Embryonic facial prominence (tissue), 1 donor: Measurements from ENCODE around the gene PAK1.

ENCODE experiments used
- DNase-seq: peaks from one replicate; pipeline ENCODE4 v3.0.0-alpha.2; 2016; ENCODE audit errors: extremely low spot score

Gene PAK1

DNA sequence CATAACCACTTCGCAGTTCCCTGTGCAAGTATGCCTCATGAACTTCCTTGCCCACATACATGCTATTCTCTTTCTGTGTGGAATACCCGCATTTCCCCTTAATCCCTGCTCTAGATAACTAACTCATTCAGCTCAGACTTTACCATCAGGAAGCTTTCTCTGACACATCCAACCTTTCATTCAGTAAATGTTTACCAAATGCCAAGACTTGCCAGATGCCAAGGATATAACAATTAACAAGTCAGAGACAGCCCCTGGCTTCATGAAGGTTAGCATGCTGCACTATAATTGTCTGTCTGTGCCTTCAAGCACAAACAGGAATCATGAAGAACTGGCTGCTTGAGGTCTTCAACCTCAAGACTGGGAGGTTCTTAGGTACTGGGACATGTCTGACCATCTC lies 101.2 kb downstream of the PAK1 start:
- DNase-seq = no peak

DNA sequence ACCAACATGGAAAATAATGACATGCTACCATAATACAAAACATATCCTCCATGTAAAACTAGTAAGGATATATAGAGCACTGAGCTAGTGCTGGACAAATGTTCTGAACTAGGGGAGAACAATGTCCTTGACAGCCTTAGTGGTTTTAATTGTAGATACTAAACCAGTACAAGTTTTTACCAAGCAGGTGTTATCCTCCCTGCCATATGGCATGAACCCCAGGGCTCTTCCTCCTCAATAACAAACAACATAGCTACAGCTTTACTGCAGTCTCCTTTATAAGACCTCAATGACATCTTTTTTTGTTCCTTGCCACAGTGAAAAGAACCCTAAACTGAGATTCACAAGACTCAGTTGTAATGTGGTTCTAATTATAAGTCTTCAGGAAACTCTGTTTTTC lies 102.2 kb downstream of the PAK1 start:
- DNase-seq = no peak

DNA sequence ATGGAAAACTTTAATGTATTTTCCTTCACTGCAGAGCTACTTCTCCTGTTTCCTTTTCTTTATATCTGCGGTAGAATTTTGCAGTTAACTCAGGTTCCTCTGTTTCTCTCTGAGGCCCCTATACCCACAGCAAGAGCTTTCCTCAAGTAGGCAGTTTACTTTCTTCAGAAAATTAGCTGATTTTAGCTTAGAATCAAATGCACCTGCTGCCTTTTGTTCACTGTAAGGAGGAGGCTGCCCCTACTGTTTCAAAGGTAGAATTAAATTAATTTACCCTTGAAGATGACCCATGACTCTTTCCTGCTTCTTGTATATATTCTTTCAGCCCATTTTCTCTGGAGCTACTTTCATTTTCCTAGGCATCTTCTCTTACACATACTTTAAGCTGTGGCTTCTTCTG lies 103.7 kb downstream of the PAK1 start:
- DNase-seq = no peak

DNA sequence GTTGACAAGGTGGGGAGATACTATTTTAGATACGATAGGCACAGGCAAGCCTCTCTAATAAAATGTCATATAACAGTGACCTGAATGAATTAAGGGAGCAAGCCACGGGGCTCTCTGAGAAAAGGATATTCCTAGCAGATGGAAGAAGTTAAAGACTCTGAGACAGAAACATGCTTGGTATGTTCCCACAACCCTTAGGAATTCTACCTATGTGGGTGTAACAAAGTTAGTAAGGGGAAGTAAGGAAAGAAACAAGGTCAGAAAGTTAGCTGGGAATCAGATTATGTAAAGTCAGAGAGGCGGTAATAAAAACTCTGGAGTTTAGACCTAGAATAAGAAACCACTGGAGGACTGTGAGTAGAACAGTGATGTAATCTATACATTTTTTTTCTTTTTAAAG lies 112.7 kb downstream of the PAK1 start:
- no peak for DNase-seq

DNA sequence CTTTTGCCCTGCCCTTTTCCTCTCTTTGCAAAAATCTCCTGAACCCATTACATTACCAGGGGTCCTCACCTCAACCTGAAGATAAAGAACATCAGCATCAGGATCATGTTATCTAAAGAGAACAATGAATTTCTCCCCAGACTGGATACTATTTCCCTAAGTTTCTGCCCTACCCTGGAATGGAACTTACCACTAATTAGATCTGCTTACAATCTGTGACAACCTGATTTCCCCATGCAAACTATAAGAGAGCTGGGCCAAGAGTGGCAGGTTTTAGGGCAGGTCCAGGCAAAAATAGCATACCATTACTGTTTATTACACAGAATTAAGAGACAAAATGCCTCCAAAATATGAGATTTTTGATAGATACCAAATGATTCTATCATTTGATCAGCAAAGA lies 114.4 kb downstream of the PAK1 start:
- DNase-seq = no peak

DNA sequence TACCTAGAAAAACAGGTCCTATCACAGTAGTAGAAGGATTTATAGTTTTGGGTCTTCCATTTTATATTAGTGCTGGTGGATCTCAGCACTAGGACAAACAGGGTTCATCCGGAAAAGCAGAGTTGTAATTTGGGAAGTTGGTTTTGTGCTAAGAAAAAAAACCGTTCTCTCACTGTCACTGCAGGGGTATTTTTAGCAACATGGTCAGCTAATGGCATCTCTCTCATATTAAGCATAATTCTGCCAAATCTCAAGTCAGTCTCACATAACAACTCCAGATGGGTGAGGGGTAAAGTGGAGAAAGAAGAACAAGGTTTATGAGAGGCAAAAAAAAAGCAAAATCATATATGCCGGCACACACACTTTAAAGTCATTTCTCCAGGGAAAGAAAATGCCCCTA lies 120.8 kb downstream of the PAK1 start:
- no peak for DNase-seq

DNA sequence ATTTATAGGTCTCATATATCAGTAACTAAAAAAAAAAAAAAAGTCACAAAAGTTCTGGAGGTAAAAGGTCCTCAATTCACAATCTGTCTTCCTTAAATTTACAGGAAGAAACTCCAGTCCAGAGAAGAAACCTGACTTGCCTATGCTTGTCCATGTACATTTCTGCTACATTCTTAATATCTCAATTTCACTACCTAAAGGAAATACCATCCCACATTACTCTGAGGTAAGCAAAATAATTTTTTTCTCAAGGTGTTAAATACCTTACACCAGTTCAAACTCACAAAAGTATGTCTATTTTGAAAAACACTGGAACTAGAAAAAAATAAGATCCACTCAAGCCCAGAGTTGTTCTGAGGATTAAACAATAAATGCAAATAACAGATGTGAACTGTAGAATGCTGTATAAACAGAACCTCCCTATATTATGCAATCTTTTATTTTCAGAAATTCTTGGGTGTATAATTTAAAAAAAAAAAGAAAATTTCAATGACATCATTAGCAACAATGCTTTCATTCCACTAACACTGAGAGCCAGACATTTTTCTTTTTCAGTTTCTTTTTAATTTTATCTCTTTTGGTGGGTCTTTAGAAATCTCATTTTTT lies 122.5 kb downstream of the PAK1 start:
- DNase-seq = no peak

DNA sequence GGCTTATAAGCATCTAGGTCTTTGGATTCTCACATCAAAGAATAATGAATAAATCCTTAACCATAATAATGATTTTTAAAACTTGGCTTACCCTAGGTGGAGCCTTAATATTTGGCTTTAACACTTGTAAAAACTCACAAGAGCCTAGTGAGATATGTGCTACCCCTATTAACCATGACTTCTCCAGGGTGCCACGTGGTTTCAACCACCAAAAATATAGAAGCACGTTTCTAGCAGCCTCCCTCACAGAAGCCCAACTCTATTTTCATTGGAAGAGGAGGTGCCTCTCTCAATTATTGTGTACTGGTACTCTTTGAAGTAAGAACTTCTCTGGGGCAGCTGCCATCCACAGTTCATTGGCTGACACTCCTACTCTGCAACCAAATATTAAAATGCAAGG lies 125.9 kb downstream of the PAK1 start:
- DNase-seq = no peak

DNA sequence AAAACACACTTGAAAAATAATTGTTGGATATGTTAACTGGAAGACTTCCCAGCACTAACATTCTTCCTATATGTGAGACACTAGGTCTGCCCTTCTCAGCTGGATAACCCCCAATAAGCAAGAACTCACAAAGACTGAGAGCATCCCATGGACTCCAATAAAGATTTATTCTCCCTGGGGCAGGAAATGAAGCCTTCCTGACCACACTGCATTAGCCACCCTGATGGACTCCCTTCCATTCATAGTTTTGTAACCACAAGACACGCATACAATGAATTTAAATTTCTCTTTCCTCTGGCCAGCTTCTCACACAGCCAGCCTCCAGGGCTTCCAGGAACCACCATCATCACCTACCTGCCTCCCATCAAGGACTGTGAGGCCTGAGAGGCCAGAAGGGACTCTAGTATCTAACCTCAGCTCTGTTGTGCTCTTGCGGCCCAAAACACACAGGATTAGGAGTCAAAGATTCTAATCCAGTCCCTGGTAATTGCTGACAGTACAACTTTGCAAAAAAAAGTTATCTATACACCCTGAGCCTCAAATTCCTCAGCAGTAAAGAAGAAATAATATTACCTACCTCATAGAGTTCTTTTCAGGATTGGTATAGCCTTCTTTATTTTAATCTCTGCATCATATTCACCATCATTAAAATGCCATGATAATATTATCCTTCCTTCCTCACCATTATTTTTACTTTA lies 126.8 kb downstream of the PAK1 start:
- no peak for DNase-seq

DNA sequence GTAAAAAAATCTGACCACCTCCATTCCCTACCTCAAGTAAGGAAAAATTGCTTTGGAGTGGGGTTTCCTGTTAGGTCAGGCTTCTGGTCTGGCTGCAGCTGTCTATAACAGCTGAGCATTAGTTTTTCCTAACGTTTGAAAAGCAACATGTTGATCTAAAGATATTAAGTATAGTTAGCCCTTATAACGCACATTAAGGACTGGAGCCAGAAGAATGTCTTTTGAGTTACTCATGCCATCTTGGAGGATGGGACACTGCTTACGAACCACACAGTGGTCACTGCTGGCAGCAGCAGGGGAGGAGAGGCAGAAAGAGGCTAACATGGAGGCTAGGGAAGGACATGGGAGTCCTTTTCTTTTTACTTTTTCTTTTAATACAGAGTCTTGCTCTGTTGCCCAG lies 128.3 kb downstream of the PAK1 start:
- no peak for DNase-seq

DNA sequence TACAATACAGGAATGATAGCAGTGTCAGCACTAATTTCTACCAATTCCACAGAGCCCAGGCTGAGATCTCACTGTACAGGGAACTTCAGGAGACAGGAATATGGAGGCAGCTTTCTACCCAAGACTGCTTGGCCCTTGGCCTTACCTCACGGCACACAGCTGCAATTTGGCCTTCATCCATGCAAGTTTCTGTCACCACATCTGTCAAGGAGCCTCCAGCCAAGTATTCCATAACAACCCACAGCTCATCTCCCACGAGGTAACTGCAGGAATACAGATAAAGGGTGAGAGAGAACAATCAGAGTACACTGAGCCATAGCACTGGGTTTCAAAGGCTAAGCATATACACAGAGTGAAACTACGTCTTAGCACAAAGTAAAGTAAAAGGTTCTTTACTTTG lies 133.4 kb downstream of the PAK1 start:
- no peak for DNase-seq

DNA sequence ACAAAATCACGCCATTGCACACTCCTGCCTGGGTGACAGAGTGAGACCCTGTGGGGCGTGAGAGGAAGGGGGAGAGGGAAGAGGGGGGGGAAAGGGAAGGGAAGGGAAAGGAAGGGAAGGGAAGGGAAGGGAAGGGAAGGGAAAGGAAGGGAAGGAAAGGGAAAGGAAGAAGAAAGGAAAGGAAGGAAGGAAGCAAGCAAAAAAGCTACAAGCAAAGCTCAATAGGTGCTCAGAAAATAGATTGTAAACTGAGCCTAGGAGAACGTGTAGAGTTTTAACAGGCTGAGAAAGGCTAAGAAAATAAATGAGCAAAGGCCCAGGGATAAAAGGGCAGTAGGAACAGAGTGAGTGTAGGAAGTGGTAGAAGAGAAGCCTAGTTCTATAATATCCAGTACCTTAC lies 141.6 kb downstream of the PAK1 start:
- no peak for DNase-seq

DNA sequence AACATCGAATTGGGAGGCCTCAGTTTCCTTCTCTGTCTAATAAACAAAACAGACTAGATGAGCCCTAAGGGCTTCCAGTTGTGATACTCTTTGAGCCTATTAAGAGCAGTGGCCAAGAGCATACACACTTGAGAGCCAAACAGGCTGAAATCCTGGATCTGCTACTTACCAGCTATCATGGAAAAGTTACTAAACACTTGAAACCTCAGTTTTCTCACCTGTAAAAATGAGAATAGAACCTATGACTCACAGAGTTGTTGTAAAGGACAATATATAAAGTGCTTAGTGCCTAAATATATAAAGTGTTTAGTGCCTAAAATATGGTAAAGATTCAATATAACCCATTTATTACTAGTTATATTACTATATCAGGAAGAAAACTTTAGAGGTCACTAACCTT lies 148.7 kb downstream of the PAK1 start:
- DNase-seq = no peak

DNA sequence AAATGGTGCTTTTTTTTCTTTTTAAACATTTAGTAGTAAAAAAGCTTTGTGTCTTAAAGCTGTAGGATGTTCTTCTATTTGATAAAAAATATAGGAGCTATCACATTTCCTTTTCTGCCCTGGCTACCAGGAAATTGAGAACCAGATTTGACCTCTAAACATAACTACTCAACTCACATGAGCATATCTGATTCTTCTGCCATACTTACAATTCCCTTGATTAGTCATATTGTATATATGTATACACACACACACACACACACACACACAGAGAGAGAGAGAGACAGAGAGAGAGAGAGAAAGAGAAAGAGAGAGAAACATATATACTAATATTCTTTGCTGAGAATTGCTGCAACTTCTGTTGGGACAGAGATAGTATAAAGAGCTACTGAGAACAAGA lies 149.4 kb downstream of the PAK1 start:
- DNase-seq = no peak

DNA sequence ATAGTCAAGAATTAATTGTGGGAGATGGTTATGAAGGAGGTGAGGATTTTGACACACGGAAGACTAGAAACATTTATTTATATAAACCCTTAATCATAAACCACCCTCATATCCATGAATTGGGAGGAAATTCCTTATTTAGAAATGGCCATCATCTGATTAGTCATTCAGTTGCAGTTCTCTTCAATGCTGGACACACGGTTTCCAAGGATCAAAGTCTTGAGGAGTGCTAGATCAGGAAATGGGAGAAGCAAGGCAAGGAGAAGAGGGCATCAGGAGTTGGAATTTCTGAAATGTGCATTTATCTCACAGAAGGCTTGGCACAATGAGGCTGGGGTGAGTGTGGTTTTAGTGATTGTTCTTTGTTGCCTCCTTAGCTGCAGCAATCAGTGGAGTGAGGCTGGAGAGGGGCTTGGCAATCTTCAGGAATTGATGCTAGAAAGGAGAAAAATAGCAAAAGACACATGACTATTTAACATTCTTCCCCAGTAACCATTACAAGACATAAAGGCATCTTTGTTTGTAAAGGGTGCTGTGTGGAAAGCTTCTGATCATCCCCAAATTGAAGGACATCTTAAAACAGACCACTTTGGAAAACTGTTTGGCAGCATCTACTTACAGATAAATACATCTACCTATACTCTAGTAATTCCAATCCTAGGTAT lies 150.8 kb downstream of the PAK1 start:
- DNase-seq = no peak

DNA sequence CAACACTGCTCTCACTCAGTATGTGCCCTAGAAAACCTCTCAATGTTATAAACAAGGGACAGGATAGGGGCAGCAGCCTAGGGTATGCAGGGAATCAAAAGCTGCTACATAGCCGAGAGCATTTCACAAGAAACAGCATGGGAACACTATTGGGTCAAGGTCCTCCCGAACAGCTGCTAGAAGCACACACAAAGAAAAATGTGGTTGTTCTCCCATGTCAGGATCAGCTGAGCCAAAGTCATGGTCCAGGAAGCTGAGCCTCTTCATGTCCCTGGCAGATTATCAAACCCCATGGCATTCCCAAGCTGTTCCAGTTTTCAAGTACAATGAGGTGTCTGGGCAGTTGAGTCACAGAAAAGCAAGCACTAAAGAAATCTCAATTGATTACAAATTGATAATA lies 151.4 kb downstream of the PAK1 start:
- DNase-seq = no peak

DNA sequence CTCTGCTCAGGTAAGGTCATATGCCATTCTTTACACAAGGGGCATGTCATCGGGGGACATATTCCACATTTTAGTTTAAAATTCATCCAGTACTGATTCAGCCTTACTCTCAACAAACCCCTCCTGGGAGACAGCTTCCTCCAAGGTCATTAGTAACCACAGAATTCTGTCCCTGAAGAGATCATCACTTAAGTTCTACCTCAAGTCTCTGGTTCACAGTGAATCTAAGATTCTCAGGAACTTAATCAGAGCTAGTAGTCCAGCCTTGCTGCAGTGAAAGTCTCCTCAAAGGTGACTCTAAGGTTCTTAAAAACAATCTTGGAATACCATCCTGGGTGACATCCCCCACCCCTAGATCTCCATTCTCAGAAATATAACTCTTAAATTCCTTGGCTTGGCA lies 153.5 kb downstream of the PAK1 start:
- DNase-seq = no peak

DNA sequence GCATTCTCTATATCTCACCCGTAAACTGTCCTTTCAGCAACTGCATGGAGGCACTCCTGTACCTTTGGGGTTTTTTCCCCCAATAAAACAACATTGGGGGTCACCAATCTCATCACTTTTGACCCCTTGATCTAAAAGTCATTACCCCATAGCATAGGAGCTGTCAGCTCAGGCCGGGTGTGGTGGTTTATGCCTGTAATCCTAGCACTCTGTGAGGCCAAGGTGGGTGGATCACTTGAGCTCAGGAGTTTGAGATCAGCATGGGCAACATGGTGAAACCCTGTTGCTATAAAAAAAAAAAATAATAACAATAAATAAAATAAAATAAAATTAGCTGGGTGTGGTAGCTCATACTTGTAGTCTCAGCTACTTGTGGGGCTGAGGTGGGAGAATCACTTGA lies 155.3 kb downstream of the PAK1 start:
- DNase-seq = no peak

DNA sequence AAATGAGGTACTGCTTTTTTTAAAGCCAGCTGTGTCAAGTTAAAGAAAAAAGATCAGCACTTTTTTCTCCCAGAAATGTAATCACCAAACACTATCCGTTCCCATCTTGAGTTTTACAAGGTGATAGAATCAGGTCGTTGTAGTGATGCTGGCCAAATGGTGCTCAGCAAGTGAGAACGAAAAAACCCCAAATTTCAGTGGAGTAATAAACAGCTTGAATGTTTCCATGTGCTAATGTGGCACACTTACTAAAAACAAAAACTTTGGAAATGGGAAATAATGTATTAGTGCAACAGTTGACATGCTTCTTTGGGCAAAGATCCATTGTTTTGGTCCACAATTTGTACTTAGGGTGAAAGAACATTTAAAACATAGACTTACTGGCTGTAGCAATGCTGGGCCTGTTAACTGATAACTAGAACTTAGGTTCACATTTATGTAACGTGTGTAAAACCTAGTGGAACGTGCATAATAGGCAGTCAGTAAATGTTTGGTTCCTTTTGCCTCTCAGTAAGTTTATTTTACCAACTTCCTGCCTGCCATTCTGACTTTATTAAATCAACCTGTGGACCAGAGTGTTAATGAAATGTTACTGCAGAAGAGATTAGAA lies 157.1 kb downstream of the PAK1 start:
- no peak for DNase-seq

DNA sequence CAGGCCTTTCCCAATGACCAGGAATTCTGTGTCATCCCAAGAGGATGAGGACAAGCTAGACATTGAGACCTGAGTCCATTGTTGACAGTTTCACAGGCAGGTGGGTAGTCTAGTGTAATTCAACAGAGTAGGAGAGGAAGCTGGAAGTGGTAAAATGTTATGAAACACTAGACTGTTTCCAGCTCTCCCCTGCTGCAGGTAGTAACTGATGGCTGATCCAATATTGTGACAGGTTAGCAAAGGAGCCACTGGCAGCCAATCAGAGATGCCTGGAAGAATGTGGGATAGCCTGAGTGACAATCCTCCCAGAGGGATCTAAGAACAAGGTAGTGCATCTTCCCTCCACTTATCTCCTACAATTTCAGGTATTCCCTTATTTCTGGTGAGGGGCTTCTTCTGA lies 161.8 kb downstream of the PAK1 start:
- DNase-seq = no peak

DNA sequence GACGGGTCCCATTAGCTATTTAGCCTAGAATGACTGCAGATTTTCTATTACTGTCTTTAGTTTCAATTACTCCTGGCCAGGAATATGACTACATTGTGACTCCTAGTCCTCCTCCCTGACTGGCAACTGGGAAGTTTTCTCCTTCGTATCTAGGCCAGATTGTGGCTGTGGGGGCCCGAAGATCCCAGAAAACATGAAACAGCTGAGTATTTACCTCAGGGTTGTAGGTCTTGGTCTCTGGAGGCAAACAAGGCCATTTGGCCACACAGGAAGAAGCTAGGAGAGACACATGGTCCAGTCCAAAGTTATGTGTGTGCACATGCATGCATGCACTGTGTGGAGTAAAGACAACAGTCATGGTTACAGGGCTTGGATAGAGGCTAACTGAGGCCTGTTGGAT lies 162.2 kb downstream of the PAK1 start:
- no peak for DNase-seq

DNA sequence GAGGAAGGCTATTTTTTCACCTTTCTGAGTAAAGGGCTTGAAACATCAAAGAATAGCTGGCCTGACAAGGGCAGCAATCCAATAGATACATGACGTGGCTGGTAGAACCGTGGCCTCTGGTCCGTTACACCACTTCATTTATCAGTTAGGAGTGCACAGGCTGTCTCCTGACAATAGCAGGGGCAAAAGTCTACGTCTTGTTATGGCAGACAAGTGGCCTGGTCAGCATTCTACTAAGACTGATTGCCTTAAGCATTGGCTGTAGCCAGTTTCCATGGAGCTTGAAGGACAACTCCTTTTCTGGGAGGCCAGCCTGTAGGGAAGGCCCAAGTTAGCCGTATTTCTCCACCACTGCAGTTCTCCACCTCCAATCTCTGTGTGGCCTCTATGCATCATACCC lies 163.2 kb downstream of the PAK1 start:
- no peak for DNase-seq
